Gastrocnemius medialis (tissue), 4 donors: ENCODE measurements around the gene VAV2.

Source experiments
- POLR2A ChIP-seq, 2 donors: fragments of 450-650 bp; IDR thresholded peaks; one replicate each; pipeline ENCODE4 v1.6.1; 2017; ENCODE audit warnings: antibody characterized with exemption in 2 of 2, mild to moderate bottlenecking in 2 of 2, moderate library complexity in 2 of 2
- TF ChIP-seq, protein P1 (sequence below), 5 experiments: fragments of 450-650 bp in 3 of 5; fragments of 200-600 bp in 2 of 5; sonication (generic) in 2 of 5; IDR thresholded peaks in 4 of 5; conservative IDR thresholded peaks in 1 of 5; 1 replicate in 4 of 5; 2 replicates in 1 of 5; pipeline ENCODE4 v1.5.1; 2016 to 2019; ENCODE audit warnings: antibody characterized with exemption in 5 of 5, mild to moderate bottlenecking in 3 of 5, moderate library complexity in 3 of 5

DNA sequence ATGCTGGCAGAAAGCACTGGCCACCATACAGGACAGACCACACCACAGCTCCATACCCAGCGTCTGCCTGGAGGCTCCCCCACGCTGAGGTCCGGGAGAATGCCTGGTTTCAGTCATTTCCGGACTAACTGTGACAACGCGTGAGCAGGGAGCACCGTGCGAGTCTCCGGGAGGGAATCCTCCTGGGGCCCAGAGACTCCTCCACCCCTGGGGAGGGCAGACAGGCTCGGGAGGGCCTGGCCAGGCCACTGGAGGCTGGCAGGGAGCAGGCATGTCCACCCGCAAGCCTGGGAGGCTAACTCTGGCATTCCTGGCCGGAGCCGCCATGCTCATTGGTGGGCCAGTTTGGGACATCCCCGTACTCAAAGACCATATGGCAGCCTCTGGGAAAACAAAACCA, 39.7 kb upstream of the VAV2 start:
- TF ChIP-seq, protein P1, sequence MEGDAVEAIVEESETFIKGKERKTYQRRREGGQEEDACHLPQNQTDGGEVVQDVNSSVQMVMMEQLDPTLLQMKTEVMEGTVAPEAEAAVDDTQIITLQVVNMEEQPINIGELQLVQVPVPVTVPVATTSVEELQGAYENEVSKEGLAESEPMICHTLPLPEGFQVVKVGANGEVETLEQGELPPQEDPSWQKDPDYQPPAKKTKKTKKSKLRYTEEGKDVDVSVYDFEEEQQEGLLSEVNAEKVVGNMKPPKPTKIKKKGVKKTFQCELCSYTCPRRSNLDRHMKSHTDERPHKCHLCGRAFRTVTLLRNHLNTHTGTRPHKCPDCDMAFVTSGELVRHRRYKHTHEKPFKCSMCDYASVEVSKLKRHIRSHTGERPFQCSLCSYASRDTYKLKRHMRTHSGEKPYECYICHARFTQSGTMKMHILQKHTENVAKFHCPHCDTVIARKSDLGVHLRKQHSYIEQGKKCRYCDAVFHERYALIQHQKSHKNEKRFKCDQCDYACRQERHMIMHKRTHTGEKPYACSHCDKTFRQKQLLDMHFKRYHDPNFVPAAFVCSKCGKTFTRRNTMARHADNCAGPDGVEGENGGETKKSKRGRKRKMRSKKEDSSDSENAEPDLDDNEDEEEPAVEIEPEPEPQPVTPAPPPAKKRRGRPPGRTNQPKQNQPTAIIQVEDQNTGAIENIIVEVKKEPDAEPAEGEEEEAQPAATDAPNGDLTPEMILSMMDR (IDR thresholded peaks at IDR 0.05 in 4 of 5, conservative IDR thresholded peaks at IDR 0.05 in 1 of 5) = no peak
- no peak for TF ChIP-seq POLR2A (IDR thresholded peaks at IDR 0.05)
